NT2/D1 (cell line): ENCODE data around the gene TTLL5.

Source experiments
- SUZ12 ChIP-seq: IDR thresholded peaks from 2 replicates; pipeline ENCODE4 v1.6.1; 2011; ENCODE audit not compliant: insufficient read length, insufficient read depth; ENCODE audit errors: extremely low read depth
- YY1 ChIP-seq: IDR thresholded peaks from 2 replicates; pipeline ENCODE4 v1.6.1; 2011; ENCODE audit not compliant: insufficient read length, insufficient read depth
- ZNF274 ChIP-seq: IDR thresholded peaks from 2 replicates; pipeline ENCODE4 v1.6.1; 2011; ENCODE audit warnings: mild to moderate bottlenecking, low read depth, low read length

DNA sequence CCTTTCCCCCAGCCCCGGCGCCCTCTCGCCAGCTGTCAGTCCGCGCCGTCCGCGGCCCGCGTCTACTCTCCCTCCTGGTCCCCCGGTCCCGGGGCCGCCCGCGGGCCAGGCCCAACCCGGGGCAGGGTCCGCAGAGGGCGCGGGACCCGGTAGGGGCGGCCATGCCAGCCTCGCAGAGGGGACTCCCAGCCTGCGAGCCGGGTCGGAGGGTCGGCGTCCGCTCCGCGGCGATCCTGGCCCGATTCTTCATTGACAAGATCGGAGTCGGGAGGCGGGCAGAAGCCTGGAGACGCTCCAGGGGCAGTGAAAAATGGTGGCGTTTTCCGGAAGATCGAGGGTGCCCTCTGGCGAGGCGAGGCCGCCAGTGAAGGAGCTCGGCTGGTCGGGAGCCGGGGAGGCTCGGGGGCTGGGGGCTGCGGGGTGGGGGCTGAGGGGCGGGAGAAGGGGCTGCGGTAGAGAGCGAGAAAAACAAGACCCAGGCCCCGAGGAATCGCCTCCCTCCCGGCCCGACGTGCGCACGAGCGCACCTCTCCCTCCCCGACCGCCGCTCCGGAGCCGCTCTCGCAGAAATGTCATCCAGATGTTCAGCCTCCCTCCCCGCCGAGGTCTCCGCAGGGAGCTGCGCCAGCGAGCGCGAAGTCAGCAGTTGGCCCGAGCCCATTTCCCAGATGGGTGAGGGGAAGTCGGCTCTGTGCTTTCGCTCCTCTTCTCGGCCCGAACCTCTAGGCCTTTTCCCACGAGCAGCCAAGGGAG lies 321.4 kb downstream of the TTLL5 start:
- TF ChIP-seq SUZ12 (no peak), YY1 (no peak), ZNF274 (no peak)
